Rectal smooth muscle tissue (tissue), 1 donor: ENCODE measurements around the gene CDK8.

Experiments used
- H3K27ac ChIP-seq: one replicate; pipeline ENCODE4 v1.7.0; 2013; ENCODE audit warnings: low read depth, low read length, inconsistent platforms
- H3K27me3 ChIP-seq: one replicate; pipeline ENCODE4 v1.7.0; 2013; ENCODE audit warnings: low read length; ENCODE audit not compliant: control insufficient read depth, insufficient read depth
- H3K36me3 ChIP-seq: one replicate; pipeline ENCODE4 v1.7.0; 2013; ENCODE audit warnings: low read length; ENCODE audit not compliant: control insufficient read depth, insufficient read depth
- H3K4me1 ChIP-seq: one replicate; pipeline ENCODE4 v1.7.0; 2013; ENCODE audit warnings: low read length; ENCODE audit not compliant: control insufficient read depth, insufficient read depth
- H3K4me3 ChIP-seq: one replicate; pipeline ENCODE4 v1.7.0; 2013; ENCODE audit warnings: low read length
- H3K9ac ChIP-seq: one replicate; pipeline ENCODE4 v1.7.0; 2013; ENCODE audit warnings: low read length

The CDK8 gene

DNA sequence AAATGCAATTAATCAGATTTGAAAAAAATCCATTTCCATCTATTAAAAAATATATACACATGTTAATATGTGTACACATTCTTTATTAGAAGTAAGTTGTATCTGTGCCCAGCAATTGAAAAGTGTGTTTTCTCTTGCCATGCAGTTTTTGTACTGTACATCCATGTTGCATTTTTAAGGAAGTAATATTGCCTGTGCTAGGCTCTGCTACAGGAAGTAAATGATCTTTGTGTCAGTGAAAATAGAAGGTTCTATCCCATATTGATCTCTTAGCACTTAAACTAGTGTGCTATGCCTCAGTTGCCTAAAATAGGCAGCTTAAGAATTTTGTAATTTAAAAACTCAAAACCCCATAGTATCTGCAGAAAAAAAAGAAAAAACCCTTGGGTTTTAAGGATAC lies 122.5 kb downstream of the CDK8 start:
- Histone ChIP-seq H3K9ac (no peak overlapping the region), H3K27ac (no peak overlapping the region), H3K36me3 (no peaks in the 10 kb centered on the region), H3K4me3 (no peak overlapping the region), H3K4me1 (no peaks in the 10 kb centered on the region), H3K27me3 (no peaks in the 10 kb centered on the region)

DNA sequence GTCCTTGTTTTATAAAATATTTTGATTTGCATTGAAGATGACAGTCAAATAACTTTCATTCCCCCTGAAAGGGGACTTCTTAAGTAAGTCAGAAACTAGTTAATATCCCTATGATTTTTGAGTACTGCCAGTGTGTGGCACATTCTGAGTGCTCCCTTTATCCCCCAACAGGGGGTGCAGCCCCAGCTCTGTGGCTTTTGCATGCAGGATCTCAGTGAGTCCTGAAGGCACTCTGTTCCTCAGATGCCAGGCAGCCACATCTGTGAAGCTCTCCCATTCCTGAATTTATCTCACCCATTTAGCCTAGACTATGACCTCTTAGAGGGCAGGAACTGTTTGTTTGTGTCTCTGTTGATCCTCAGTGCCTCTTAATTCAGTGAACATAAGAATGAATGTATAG lies 123.1 kb downstream of the CDK8 start:
- no peaks in the 10 kb centered on the region for H3K36me3 ChIP-seq
- H3K9ac ChIP-seq: no peak overlapping the region
- H3K27me3 ChIP-seq: no peaks in the 10 kb centered on the region
- no peaks in the 10 kb centered on the region for H3K4me1 ChIP-seq
- H3K4me3 ChIP-seq: no peak overlapping the region
- no peak overlapping the region for H3K27ac ChIP-seq

DNA sequence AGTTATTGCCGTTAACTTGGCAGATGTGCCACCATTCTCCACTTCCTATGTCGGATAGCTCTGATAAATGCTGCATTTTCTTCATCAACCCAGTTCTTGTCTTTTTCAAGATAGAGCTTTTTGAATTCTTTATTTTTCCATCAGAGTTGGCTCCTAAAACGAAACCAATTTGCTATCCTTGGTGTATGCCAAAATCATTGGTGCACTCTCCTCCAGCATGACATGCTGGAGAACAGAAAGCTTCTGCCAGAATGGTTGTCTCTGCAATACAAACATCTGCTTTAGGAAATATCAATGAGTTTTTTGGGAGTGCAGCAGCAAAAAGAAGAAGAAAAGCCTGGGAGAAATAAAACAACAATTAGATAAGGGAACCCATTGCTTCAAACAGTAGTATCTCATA lies 124.2 kb downstream of the CDK8 start:
- H3K27me3 ChIP-seq: no peaks in the 10 kb centered on the region
- no peaks in the 10 kb centered on the region for H3K36me3 ChIP-seq
- H3K27ac ChIP-seq: no peak overlapping the region
- H3K4me1 ChIP-seq: no peaks in the 10 kb centered on the region
- H3K9ac ChIP-seq: no peak overlapping the region
- H3K4me3 ChIP-seq: no peak overlapping the region

DNA sequence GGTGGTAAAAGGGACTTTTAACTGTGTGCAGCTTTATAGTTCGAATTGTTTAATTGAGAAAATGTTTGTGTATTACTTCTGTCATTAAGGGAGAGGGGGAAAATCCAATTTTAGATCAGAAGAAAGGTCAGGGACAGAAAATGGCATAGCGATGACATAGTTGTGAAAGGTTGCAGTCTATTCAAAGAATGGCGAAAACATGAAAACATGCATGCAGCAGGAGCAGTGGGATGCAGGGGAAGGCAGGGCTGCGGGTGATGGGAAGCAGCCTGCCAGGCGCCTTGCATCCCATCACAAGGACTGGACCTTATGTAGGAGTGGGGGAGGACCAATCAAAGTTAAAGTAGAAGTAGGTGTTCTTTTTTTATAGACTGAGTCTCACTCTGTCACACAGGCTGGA lies 125.9 kb downstream of the CDK8 start:
- Histone ChIP-seq H3K27ac (no peak overlapping the region), H3K4me1 (no peaks in the 10 kb centered on the region), H3K36me3 (no peaks in the 10 kb centered on the region), H3K9ac (no peak overlapping the region), H3K27me3 (no peaks in the 10 kb centered on the region), H3K4me3 (no peak overlapping the region)

DNA sequence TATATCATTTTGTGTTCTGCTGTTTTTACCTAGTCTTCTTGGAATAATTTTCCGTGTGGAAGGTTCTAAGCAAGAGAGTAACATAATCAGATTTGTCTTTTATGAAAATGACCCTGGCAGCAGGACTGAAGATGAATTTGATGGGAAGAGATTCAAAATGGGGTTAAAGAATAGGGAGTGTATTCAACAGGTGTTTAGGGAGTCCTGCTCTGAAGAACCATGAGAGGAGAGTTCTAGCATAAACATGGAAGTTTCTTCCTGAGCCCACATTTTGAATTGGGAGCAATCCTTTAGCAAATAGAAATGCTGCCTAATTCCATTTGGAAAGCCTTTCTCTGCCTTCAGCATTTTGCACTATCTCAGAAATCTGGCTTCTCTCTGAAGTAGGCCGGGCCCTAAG lies 127.0 kb downstream of the CDK8 start:
- no peak overlapping the region for H3K27ac ChIP-seq
- H3K4me1 ChIP-seq: no peaks in the 10 kb centered on the region
- H3K27me3 ChIP-seq: no peaks in the 10 kb centered on the region
- no peak overlapping the region for H3K9ac ChIP-seq
- H3K36me3 ChIP-seq: no peaks in the 10 kb centered on the region
- no peak overlapping the region for H3K4me3 ChIP-seq

DNA sequence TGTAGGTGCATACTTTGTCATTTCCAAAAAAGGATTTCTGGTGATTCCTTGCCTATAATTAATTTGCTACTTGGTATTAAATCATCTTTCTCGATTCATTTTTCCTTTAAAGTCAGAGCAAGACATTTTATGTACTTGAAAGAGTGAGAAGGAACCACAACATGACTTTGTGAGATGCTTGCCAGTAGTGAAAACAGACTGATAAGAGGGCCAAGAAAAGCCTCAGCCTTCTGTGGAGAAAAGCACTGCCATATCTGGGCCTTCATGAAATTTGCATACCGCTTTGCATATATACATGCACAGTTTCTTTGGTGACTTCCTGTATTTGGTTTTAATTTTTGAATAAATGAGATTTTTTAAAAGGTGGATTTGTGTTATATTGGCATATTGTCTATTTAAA lies 128.4 kb downstream of the CDK8 start:
- peaks cover 3% of the 10 kb centered on the region for H3K36me3 ChIP-seq
- no peak overlapping the region for H3K27ac ChIP-seq
- no peak overlapping the region for H3K4me3 ChIP-seq
- no peak overlapping the region for H3K9ac ChIP-seq
- H3K27me3 ChIP-seq: no peaks in the 10 kb centered on the region
- no peaks in the 10 kb centered on the region for H3K4me1 ChIP-seq

DNA sequence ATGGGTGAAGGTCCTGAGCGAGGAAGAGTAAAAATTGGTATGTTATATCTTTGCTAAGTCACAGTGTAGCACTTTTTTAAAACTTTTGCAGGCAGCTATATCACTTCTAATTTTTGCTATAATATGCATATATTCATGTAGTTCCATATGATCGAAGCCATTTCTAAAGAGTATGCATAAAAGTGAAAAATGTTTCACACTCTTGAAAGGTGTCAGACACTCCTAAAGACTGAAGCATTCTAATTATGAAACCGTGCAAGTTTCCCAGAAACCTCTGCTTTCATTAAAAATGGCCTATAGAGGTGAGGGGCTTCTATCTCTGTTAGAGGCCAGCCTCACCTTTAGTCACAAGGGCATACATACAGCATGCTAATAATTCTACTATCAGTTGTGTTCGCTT lies 128.9 kb downstream of the CDK8 start:
- Histone ChIP-seq H3K36me3 (peaks cover 3% of the 10 kb centered on the region), H3K4me1 (no peaks in the 10 kb centered on the region), H3K4me3 (no peak overlapping the region), H3K27ac (no peak overlapping the region), H3K9ac (no peak overlapping the region), H3K27me3 (no peaks in the 10 kb centered on the region)

DNA sequence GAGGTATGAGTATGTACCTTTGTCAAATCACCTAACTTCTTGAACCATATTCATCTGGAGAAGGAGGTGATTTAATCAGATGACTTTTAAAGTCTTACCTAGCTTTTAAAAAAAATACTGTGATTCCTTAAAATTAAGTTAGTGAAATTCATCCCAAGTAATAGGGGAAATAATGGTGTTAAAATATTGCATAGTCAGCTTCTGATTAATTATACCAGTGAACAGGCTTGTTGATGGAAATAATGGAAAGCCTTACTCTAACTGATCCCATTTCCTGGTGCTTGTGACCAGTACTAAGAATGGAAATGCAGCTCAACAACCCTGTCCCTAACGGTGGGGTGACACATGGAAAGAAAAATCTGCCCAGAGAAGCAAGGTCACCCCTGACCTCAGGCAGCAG lies 130.7 kb downstream of the CDK8 start:
- Histone ChIP-seq H3K4me3 (no peak overlapping the region), H3K9ac (no peak overlapping the region), H3K4me1 (no peaks in the 10 kb centered on the region), H3K27ac (no peak overlapping the region), H3K27me3 (no peaks in the 10 kb centered on the region), H3K36me3 (peaks cover 3% of the 10 kb centered on the region)

DNA sequence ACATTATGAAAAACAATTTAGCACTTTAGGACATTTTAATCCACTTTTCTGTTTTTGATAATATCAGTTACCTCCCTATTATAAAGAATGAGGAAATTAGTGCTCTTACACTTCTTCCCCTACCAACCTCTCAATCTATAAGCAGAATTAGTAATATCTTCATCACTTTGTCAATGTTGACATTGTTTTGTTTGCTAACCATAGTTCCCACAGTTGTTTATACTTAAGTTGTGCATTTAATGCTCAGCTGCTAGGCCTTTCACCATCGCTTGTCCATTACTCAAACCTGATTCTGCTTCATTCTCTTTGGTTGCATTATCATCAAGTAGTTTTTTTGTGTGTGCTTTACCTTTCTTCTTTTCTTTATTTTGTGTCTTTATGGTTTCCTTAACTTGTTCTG lies 132.1 kb downstream of the CDK8 start:
- no peak overlapping the region for H3K27ac ChIP-seq

DNA sequence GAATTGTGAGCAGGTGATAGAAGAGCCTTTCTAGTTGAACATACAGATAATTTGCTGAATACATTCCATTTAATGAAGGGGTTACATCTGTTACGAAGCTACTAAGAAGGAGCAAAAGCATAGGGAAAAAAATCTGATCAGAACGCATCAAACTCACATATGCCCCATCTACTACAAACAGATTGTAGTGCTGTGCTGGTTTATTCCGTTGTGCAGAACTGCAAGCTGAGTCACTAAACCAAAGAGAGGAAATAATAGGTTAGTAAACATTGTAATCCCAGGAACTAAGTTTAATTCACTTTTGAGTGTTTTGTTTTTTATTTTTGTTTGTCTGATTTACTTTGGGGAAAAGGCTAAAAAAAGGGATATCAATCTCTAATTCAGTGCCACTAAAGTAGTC lies 136.3 kb downstream of the CDK8 start:
- Histone ChIP-seq H3K9ac (no peak overlapping the region), H3K4me1 (no peaks in the 10 kb centered on the region), H3K4me3 (no peak overlapping the region), H3K27ac (no peak overlapping the region), H3K36me3 (peaks cover 3% of the 10 kb centered on the region), H3K27me3 (no peaks in the 10 kb centered on the region)

More for the DNA sequence above, 132.1 kb downstream of the CDK8 start:
- Histone ChIP-seq H3K4me3 (no peak overlapping the region), H3K9ac (no peak overlapping the region), H3K36me3 (peaks cover 3% of the 10 kb centered on the region), H3K4me1 (no peaks in the 10 kb centered on the region), H3K27me3 (no peaks in the 10 kb centered on the region)

DNA sequence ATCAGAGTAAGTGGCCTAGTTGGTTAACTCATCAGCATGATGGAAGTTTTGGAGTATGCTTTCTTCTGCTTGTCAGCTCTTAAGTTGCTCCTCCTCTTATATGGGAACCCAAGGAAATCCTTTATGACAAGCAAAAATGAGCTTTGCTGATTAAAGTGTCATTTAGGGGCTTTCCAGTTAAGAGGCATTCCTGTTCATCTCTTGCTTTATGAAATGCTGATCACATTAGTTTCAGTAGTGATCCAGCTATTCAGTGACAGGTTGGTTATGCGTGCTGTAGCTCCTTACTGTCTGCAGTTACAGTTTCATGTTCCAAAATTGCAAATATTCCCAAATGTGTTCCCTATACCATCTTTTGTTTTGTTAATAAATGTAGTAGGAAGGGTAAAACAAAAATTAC lies 146.6 kb downstream of the CDK8 start:
- Histone ChIP-seq H3K4me3 (no peak overlapping the region), H3K27ac (no peak overlapping the region), H3K27me3 (no peaks in the 10 kb centered on the region), H3K36me3 (peaks cover 8% of the 10 kb centered on the region), H3K4me1 (no peaks in the 10 kb centered on the region), H3K9ac (no peak overlapping the region)

DNA sequence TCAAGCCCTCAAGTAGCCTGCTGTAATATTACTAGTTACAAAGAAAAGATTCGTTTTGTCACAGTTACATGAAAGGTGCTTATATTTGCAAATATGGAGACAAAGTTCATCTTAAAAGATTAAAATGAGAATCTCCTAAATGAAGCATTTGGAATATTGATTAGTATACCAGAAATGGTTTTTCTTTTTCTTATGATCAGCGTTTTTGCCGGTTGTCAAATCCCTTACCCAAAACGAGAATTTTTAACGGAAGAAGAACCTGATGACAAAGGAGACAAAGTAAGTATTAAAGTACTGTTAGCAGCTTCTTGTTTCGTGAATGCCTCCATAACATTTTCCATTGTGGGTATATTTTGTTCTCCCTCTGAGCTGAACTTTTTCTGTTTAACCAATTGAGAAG lies 147.1 kb downstream of the CDK8 start:
- H3K4me1 ChIP-seq: no peaks in the 10 kb centered on the region
- no peak overlapping the region for H3K9ac ChIP-seq
- no peaks in the 10 kb centered on the region for H3K27me3 ChIP-seq
- no peak overlapping the region for H3K27ac ChIP-seq
- H3K36me3 ChIP-seq: peaks cover 8% of the 10 kb centered on the region
- H3K4me3 ChIP-seq: no peak overlapping the region

DNA sequence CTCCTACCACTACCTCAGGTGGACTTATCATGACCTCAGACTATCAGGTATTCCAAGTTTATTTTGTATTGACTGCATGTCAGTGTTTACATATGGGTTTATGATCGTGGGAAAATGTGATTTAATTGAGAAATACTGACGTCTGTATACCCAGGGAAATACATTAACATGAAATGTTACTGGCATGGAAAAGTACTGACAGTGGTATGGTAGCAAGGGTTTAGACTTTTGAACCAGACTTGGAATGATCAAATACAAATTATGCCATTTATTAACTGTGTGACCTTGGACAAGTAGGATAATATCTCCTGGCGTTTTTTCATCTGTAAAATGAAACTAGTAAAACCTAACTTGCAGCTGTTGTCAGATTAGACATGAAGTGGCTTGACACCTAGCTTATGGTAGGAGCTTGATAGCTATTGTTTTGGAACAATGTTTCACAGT lies 147.7 kb downstream of the CDK8 start:
- Histone ChIP-seq H3K4me3 (no peak overlapping the region), H3K27ac (no peak overlapping the region), H3K9ac (no peak overlapping the region), H3K27me3 (no peaks in the 10 kb centered on the region), H3K36me3 (peaks cover 8% of the 10 kb centered on the region), H3K4me1 (no peaks in the 10 kb centered on the region)
